ENCODE data around the gene GAMT. TPM values are rescaled to one million over a fixed set of nuclear protein-coding genes. Genes with fewer than 3 reads are reported as not detected.

The GAMT gene
- total RNA-seq, 4 donors from 2014 or later, result 43.8 to 120 (median 94.4) TPM

- TF ChIP-seq POLR2A (IDR thresholded peaks at IDR 0.05) (peak; percentile 35 to 54), CTCF (IDR thresholded peaks at IDR 0.05) (no peak)
- Histone ChIP-seq H3K9me3 (no peaks in the 10 kb centered on the region), H3K36me3 (no peaks in the 10 kb centered on the region), H3K4me1 (peaks cover 0 to 60% (median 41%) of the 10 kb centered on the region in 4 donors), H3K27me3 (no peaks in the 10 kb centered on the region), H3K4me3 (peak within 1 kb of the TSS; percentile 92 to 100 (median 97)), H3K27ac (peak within 1 kb of the TSS; percentile 81 to 99 (median 95))
- WGBS, 2 donors, result 1% methylated on average over 27 to 34 of the region's 121 CpGs
- no peak for DNase-seq (ENCODE audit: low spot score in 2 of 2)
Measured at GRCh38 chr19:1407528-1408299, 6.4 kb upstream of the GAMT start, which contains the start of gene DAZAP1. TSS of gene DAZAP1 (plus strand) at chr19:1407586. CDS start at chr19:1407774, 188 bp downstream.

DNA sequence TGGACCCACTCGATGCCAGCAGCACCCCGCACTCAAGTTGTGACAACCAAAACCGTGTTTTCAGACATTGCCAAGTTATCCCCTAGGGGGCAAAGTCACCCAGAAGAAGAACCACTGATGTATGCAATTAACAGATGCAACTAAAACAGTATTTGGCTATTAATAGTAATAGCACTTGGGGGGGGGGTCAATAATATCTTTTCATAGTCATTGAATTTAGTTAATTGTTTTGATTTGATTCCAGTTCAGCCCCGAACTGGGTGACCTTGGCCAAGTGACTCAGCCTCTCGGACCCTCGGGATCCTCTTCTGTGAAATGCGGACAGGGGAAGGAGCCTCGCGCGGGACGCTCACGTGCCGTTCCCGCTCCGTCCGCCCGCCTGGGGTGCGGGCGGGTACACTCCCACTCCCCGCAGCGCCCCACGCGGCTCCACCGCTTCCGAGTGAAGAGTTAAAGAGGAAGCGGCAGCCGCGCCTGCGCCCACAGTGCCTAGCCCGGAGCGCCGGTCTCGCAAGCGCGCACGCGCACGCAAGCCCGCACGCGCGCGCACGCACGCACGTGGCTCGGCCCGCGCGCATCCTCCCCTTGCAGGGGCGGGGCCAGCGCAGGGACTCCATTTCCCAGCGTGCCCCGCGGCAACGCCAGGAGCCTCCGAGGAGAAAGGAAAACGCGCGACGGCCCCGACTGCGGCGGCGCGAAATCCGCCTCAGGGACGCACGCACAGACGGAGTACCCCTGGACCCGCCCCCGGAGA lies 5.6 kb upstream of the GAMT start:
- peak; percentile 96 to 98 for DNase-seq (ENCODE audit: low spot score in 2 of 2)
- 1% methylated on average over 34 to 38 of the region's 72 CpGs for WGBS, 2 donors
- TF ChIP-seq EP300 (IDR thresholded peaks at IDR 0.05), result peak; percentile 49 to 80
- TF ChIP-seq POLR2A (IDR thresholded peaks at IDR 0.05), result no peak
- TF ChIP-seq CTCF (IDR thresholded peaks at IDR 0.05), result peak in 4 of 5 experiments; percentile 14 to 38 (median 28)
- Histone ChIP-seq H3K4me1 (peaks cover 0 to 60% (median 38%) of the 10 kb centered on the region in 4 donors), H3K4me3 (peak overlapping the region; percentile 54 to 100 (median 79)), H3K27ac (peak overlapping the region; percentile 63 to 89 (median 78)), H3K9me3 (no peaks in the 10 kb centered on the region), H3K36me3 (no peaks in the 10 kb centered on the region), H3K27me3 (no peaks in the 10 kb centered on the region)

GRCh38 chr19:1402411-1403070 lies 1.2 kb upstream of the GAMT start:
- Histone ChIP-seq H3K27ac (peak overlapping the region in 2 of 4 donors; percentile 34 to 80), H3K36me3 (peaks cover 0 to 12% (median 0%) of the 10 kb centered on the region in 3 donors), H3K4me1 (peaks cover 0 to 52% (median 22%) of the 10 kb centered on the region in 4 donors), H3K4me3 (no peak overlapping the region), H3K9me3 (no peaks in the 10 kb centered on the region), H3K27me3 (no peaks in the 10 kb centered on the region)
- TF ChIP-seq CTCF (IDR thresholded peaks at IDR 0.05) (no peak), EP300 (IDR thresholded peaks at IDR 0.05) (no peak), POLR2A (IDR thresholded peaks at IDR 0.05) (no peak)
- WGBS, 2 donors, result 57 to 58% methylated on average over 24 to 25 of the region's 25 CpGs
- DNase-seq (ENCODE audit: low spot score in 2 of 2), result no peak

DNA sequence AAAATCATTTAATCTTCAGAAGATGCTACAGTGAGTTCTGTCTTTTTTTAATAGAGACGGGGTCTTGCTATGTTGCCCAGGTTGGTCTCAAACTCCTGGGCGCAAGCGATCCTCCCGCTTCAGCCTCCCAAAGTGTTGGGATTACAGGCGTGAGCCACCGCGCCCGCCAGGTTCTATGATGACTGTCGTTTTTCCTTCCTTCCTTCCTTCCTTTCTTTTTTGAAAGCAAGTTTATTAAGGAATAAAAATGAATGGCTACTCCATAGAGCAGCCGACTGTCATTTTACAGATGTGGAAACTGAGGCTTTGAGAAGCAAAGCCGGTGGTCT lies 511 bp upstream of the GAMT start:
- no peak for TF ChIP-seq POLR2A (IDR thresholded peaks at IDR 0.05)
- Histone ChIP-seq H3K9me3 (no peaks in the 10 kb centered on the region), H3K36me3 (peaks cover 0 to 12% (median 0%) of the 10 kb centered on the region in 3 donors), H3K27me3 (no peaks in the 10 kb centered on the region), H3K27ac (peak overlapping the region in 2 of 4 donors; percentile 45 to 80), H3K4me3 (peak overlapping the region in 3 of 4 donors; percentile 54 to 64 (median 59)), H3K4me1 (peaks cover 0 to 53% (median 24%) of the 10 kb centered on the region in 4 donors)
- no peak for DNase-seq (ENCODE audit: low spot score in 2 of 2)
- WGBS, 2 donors, result 70 to 72% methylated on average over 11 of the region's 11 CpGs

DNA sequence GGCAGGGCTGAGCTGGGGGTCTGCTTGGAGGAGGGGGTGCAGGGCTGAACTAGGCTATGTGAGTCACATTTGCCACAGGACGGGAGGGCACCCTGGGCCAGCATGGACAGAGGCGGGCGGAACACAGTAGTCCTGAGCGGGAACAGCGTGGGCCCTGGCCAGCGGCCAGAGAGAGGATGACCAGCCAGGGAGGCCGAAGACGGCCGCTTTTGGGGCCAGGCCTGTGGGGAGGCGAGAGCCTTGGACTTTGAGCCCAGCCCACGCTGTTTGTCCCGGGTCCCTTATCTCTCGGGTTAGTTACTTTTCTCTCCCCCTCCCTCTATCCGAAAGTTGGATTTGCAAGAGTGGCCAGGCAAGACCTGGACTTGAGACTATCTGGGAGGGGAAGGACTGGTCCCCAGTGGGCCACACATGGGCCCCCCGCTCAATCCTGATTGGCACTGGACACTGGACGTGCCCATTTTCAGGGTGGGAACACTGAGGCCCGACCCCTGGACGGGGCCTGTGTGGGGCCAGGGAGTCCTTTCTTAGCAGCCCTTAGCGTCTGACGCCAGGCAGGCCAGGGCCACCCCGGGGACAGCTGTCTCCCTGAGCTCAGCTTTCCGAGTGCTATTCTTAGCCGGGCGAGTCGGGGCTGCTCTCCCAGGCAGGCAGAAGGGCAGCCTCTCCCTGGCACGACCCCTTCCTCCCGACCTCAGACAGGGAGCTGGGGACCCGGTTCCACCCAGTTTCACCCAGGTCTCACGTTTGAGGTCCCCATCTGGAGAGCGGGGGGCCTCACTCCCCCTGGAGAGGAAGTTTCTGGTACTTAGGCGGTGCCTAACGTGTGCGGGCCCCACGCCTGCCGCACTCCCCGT lies 833 bp downstream of the GAMT start:
- Histone ChIP-seq H3K27me3 (no peaks in the 10 kb centered on the region), H3K9me3 (no peaks in the 10 kb centered on the region), H3K36me3 (peaks cover 0 to 19% (median 0%) of the 10 kb centered on the region in 3 donors), H3K4me1 (peaks cover 0 to 57% (median 28%) of the 10 kb centered on the region in 4 donors), H3K27ac (peak overlapping the region; percentile 59 to 80 (median 70)), H3K4me3 (peak overlapping the region; percentile 45 to 64 (median 56))
- DNase-seq (ENCODE audit: low spot score in 2 of 2), result no peak
- TF ChIP-seq POLR2A (IDR thresholded peaks at IDR 0.05) (no peak), CTCF (IDR thresholded peaks at IDR 0.05) (no peak), EP300 (IDR thresholded peaks at IDR 0.05) (no peak)
- WGBS, 2 donors, result 26 to 39% methylated on average over 16 to 18 of the region's 36 CpGs
